GM18858 (cell line): ENCODE data around the gene TPD52L1.
"Not testable (repeated sequence)": the region's sequence is repeated elsewhere in the genome, so short reads cannot be mapped to it uniquely, and the experiment has no call there.

Experiments
- ATAC-seq: cut with Tn5 transposase; IDR thresholded peaks from one replicate; pipeline ENCODE4 v1.9.1; 2021; ENCODE audit not compliant: unreplicated experiment

Gene TPD52L1

GRCh38 chr6:125268765-125269164 lies 115.2 kb downstream of the TPD52L1 start:
- ATAC-seq: no peak

GRCh38 chr6:125269328-125269985 lies 115.9 kb downstream of the TPD52L1 start:
- ATAC-seq: no peak

DNA sequence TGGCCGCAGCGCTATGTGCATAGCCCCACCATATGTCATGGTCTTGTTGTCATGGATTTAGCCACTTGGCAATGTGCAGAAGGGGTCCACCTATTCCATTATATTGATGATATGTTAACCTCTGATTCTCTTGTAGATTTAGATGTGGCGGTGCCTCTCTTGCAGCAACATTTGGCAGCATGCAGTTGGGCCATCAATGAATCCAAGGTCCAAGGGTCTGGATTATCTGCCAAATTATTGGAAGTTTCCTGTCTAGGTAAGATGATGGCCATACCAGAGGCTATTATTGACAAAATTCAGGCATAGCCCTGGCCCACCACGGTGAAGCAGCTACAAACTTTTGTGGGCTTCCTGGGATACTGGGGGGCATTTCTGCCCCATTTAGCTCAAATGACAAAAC lies 116.8 kb downstream of the TPD52L1 start:
- ATAC-seq: no peak

GRCh38 chr6:125271486-125272159 lies 118.0 kb downstream of the TPD52L1 start:
- ATAC-seq: no peak

GRCh38 chr6:125273251-125273650 lies 119.7 kb downstream of the TPD52L1 start:
- ATAC-seq: no peak

GRCh38 chr6:125273965-125274364 lies 120.4 kb downstream of the TPD52L1 start:
- no peak for ATAC-seq

GRCh38 chr6:125274935-125275334 lies 121.4 kb downstream of the TPD52L1 start:
- no peak for ATAC-seq

- no peak for ATAC-seq
These were observed 122.2 kb downstream of the TPD52L1 start for GRCh38 chr6:125275779-125276178.

GRCh38 chr6:125277838-125278237 lies 124.3 kb downstream of the TPD52L1 start:
- ATAC-seq: no peak

DNA sequence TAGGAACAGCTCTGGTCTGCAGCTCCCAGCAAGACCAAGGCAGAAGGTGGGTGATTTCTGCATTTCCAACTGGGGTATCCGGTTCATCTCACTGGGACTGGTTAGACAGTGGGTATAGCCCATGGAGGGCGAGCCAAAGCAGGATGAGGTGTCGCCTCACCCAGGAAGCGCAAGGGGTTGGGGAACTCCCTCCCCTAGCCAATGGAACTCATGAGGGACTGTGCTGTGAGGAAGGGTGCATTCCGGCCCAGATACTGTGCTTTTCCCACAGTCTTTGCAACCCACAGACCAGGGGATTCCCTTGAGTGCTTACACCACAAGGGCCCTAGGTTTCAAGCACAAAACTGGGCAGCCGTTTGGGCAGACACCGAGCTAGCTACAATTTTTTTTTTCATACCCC lies 126.4 kb downstream of the TPD52L1 start:
- no peak for ATAC-seq

GRCh38 chr6:125280370-125281035 lies 126.9 kb downstream of the TPD52L1 start:
- not testable (repeated sequence) for ATAC-seq

GRCh38 chr6:125282470-125282869 lies 128.9 kb downstream of the TPD52L1 start:
- ATAC-seq: not testable (repeated sequence)

DNA sequence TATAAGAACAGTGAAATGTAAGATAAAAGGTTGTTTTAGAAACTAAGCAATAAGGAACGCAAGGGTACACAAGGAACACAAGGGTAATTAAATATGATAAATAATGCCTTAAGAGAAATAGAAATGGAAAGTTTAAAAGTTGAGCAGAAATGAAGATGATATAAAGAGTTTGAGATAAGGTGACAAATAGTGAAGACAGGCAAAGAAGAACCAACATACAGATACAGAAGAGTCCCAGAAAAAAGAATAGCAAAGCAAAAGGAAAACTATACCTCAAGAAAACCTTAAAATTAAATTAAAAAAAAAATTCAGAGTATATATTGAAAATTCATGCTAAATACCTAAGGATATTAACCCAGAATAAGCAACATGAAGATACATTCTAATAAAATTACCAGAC lies 131.8 kb downstream of the TPD52L1 start:
- no peak for ATAC-seq

DNA sequence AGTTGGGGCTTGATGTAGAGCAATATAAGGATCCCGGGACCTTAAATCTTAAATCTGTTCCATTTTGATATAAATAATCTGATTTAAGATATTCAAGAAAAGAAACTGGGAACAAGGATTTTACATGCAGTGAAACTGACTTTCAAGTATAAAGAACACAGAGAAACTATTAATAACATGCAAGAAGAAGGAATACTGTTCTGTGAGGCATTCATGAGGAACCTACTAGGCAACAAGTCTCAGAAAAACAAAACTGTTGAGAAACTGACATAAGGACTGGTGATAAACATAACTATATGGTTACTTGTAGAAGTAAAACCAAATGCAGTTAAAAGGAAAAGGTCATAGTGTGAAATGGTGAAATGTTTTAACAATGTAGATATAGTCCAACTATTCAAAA lies 132.4 kb downstream of the TPD52L1 start:
- no peak for ATAC-seq

DNA sequence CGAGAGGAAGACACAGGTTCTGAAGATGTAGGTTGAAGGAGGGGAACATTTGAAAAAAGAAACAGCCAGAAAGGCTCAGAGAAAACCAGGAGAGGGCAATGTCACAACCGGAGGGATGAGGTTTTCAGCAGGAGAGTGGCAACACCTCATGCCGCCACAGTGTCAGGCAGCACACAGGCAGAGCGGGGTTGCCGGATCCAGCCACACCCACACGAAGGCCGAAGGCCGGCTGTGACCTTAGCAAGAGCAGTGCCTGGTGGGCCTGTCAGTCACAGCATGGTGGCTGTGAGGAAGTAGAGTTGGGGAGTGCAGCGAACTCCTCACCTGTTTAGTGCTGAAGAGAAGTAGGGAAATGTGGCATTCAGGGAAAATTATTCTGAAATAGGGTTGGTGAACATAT lies 134.1 kb downstream of the TPD52L1 start:
- no peak for ATAC-seq

DNA sequence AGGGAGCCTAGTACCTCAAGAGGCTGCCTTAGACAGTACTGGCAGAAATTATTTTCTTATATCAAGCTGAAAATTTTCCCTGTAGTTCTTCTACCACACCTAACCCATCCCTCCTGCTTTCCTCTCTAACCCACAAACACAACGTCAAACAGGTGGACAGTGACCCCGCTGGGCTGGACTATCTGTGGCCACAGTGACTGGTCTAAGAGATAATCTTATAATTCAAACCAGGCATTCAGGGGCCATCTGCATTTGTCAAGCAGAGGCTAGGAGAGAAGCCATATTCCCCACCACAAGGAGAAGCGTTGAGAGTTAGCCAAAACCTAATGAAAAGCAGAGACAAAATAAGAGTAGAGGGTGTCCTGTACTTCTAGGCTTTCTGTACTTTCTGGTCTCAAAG lies 140.0 kb downstream of the TPD52L1 start:
- no peak for ATAC-seq

DNA sequence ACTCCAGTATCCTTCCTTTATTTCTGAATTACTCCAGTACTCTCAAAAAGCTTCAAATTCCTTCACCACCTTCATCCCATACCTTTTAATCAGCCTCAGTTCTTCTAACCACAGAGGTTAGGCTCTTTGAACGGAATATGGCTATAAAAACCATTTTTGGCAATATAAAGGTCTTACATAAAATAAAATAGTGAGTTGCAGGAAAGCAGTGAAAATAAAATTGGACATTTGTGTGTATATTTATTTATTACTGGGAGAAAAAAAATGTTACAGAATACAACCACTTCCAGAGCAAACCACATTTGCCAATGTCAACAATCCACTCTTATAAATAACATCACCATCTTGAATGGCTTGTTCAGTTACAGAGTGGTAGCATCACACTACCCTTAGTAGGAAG lies 140.5 kb downstream of the TPD52L1 start:
- no peak for ATAC-seq

DNA sequence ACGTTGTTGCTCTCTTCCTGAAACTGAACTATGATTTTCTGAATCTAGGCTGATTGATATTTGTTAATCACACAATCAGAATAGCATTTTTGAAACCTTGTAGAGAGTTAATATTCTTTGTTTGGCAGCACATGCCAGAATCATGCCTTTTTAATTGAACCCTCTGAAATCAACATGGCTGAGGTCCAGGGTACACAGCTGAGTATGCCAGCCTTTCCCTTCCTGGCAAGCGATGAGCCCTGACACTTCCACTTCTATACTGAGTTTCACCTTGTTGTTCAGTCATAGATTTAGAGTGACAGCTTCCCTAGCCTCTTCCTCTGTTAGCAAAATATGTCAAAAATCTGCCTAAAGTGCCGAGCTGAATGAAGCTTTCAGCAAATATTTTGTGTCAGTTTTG lies 141.4 kb downstream of the TPD52L1 start:
- no peak for ATAC-seq

GRCh38 chr6:125296471-125296870 lies 142.9 kb downstream of the TPD52L1 start:
- no peak for ATAC-seq

DNA sequence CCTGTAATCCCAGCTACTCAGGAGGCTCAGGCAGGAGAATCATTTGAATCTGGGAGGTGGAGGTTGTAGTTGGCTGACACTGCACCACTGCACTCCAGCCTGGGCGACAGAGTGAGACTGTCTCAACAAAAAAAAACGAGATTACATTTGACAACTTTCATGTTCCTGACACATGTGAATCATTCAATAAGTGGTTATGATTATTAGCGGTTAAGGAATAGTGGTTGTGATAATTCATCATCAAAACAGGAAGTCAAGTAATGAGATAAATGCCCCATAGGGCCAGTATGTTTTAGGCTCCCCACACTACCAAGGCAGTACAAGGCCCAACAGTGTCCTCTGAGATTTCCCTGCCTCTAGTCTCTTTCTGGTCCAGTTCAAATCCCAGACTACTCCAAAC lies 145.7 kb downstream of the TPD52L1 start:
- ATAC-seq: no peak

GRCh38 chr6:125300992-125301434 lies 147.4 kb downstream of the TPD52L1 start:
- no peak for ATAC-seq
